OCI-LY7 (cell line): ENCODE measurements around the gene PINK1. TPM values are rescaled to one million over a fixed set of nuclear protein-coding genes. Genes with fewer than 3 reads are reported as not detected.

ENCODE experiments used
- BruUV-seq: library from RNA; stranded (reverse); fragments of 400-500 nt; replicated peaks from 2 replicates; lab custom pipeline; 2021; lab: Mats Ljungman, UMichigan
- CTCF ChIA-PET: fragments of 300-600 bp; sonication (Branson Sonifier 250); formaldehyde crosslinking; loops from one replicate; lab custom pipeline; 2022; ENCODE audit warnings: antibody characterized with exemption; ENCODE audit not compliant: unreplicated experiment; lab: Charles Lee
- POLR2A ChIA-PET: fragments of 300-600 bp; sonication (Branson Sonifier 250); formaldehyde crosslinking; loops from one replicate; lab custom pipeline; 2022; ENCODE audit warnings: antibody characterized with exemption; lab: Charles Lee
- DNase-seq: peaks from one replicate; pipeline ENCODE4 v3.0.0-alpha.2; 2015; ENCODE audit warnings: low spot score
- H2AFZ ChIP-seq: fragments of 200-600 bp; sonication (generic), shearing (Covaris generic); 2 replicates; pipeline ENCODE4 v1.6.1; 2014; ENCODE audit warnings: mild to moderate bottlenecking, antibody characterized with exemption, low read length, moderate library complexity
- H3K27ac ChIP-seq: fragments of 200-600 bp; sonication (generic); 2 replicates; pipeline ENCODE4 v1.5.1; 2014; ENCODE audit warnings: mixed run types, low read depth, mild to moderate bottlenecking, moderate library complexity, low read length, inconsistent platforms; ENCODE audit not compliant: poor library complexity, severe bottlenecking
- H3K36me3 ChIP-seq: fragments of 200-600 bp; sonication (generic); 2 replicates; pipeline ENCODE4 v1.6.1; 2014; ENCODE audit warnings: mild to moderate bottlenecking, antibody characterized with exemption, low read length, moderate library complexity, mixed read lengths; ENCODE audit not compliant: insufficient read depth
- H3K4me1 ChIP-seq: fragments of 200-600 bp; sonication (generic); 2 replicates; pipeline ENCODE4 v1.5.1; 2014; ENCODE audit warnings: mild to moderate bottlenecking, low read length; ENCODE audit not compliant: insufficient read depth, poor library complexity, severe bottlenecking
- H3K4me2 ChIP-seq: fragments of 200-600 bp; sonication (generic); 2 replicates; pipeline ENCODE4 v1.6.1; 2014; ENCODE audit warnings: mild to moderate bottlenecking, low read length
- H3K4me3 ChIP-seq: fragments of 200-600 bp; sonication (generic); 2 replicates; pipeline ENCODE4 v1.5.1; 2014; ENCODE audit warnings: mild to moderate bottlenecking, low read depth, low read length; ENCODE audit not compliant: poor library complexity, severe bottlenecking
- H3K79me2 ChIP-seq: fragments of 200-600 bp; sonication (generic); 2 replicates; pipeline ENCODE4 v1.6.1; 2016; ENCODE audit warnings: low read depth, mild to moderate bottlenecking, low read length, moderate library complexity, mixed read lengths; ENCODE audit not compliant: insufficient read depth
- H3K9me2 ChIP-seq: fragments of 200-600 bp; sonication (generic); 2 replicates; pipeline ENCODE4 v1.6.1; 2016; ENCODE audit warnings: mild to moderate bottlenecking, low read length, mixed read lengths; ENCODE audit not compliant: insufficient read depth
- H3K9me3 ChIP-seq: fragments of 200-600 bp; sonication (generic); 2 replicates; pipeline ENCODE4 v1.6.1; 2014; ENCODE audit warnings: mild to moderate bottlenecking, mixed run types, low read length, mixed read lengths
- H4K20me1 ChIP-seq: fragments of 200-600 bp; sonication (generic); 2 replicates; pipeline ENCODE4 v1.6.1; 2014; ENCODE audit warnings: mild to moderate bottlenecking, antibody characterized with exemption, low read length, moderate library complexity, mixed read lengths; ENCODE audit not compliant: insufficient read depth
- EZH2phosphoT487 ChIP-seq: fragments of 200-600 bp; sonication (generic); IDR thresholded peaks from 2 replicates; pipeline ENCODE4 v1.6.1; 2018; ENCODE audit warnings: low read depth, borderline replicate concordance, mild to moderate bottlenecking, mixed run types, antibody characterized with exemption, low read length, moderate library complexity, mixed read lengths
- intact Hi-C: fragments of 100-400 bp; cut with micrococcal nuclease; formaldehyde crosslinking; loops from one replicate; pipeline ENCODE4 v1.10.0; 2022; ENCODE audit not compliant: unreplicated experiment
- total RNA-seq, 2 experiments: library from RNA; depleted of rRNA in 1 of 2; stranded (reverse); fragments of >200 nt in 1 of 2; shearing (Covaris generic) in 1 of 2; gene quantifications; 2 replicates each; pipeline ENCODE4 v1.2.3, GENCODE V29; 2014 to 2022
- TF ChIP-seq, protein P1 (sequence below): fragments of 200-600 bp; sonication (generic); conservative IDR thresholded peaks from 2 replicates; pipeline ENCODE4 v1.5.1; 2014; ENCODE audit warnings: mild to moderate bottlenecking, antibody characterized with exemption, low read length, moderate library complexity, mixed read lengths

PINK1 gene
- total RNA-seq, 2 experiments from 2014 or later = 8.9 to 13.4 TPM

GRCh38 chr1:20609541-20609940 lies 23.7 kb upstream of the PINK1 start:
- Histone ChIP-seq H3K36me3 (no peaks in the 10 kb centered on the region), H4K20me1 (no peaks in the 10 kb centered on the region), H3K4me3 (no peak overlapping the region), H3K9me2 (no peaks in the 10 kb centered on the region), H2AFZ (no peak overlapping the region), H3K79me2 (no peaks in the 10 kb centered on the region), H3K27ac (no peak overlapping the region), H3K9me3 (no peaks in the 10 kb centered on the region), H3K4me2 (no peak overlapping the region), H3K4me1 (no peaks in the 10 kb centered on the region)
- intact Hi-C loops = no loop called here
- TF ChIP-seq, protein P1, sequence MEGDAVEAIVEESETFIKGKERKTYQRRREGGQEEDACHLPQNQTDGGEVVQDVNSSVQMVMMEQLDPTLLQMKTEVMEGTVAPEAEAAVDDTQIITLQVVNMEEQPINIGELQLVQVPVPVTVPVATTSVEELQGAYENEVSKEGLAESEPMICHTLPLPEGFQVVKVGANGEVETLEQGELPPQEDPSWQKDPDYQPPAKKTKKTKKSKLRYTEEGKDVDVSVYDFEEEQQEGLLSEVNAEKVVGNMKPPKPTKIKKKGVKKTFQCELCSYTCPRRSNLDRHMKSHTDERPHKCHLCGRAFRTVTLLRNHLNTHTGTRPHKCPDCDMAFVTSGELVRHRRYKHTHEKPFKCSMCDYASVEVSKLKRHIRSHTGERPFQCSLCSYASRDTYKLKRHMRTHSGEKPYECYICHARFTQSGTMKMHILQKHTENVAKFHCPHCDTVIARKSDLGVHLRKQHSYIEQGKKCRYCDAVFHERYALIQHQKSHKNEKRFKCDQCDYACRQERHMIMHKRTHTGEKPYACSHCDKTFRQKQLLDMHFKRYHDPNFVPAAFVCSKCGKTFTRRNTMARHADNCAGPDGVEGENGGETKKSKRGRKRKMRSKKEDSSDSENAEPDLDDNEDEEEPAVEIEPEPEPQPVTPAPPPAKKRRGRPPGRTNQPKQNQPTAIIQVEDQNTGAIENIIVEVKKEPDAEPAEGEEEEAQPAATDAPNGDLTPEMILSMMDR = no peak
- no peak for TF ChIP-seq EZH2phosphoT487
- ChIA-PET CTCF (no interaction called here), POLR2A (no interaction called here)
- DNase-seq = no peak
- no TSS peak for BruUV-seq

GRCh38 chr1:20610970-20611369 lies 22.3 kb upstream of the PINK1 start:
- BruUV-seq = no TSS peak
- Histone ChIP-seq H4K20me1 (no peaks in the 10 kb centered on the region), H3K9me3 (no peaks in the 10 kb centered on the region), H3K9me2 (no peaks in the 10 kb centered on the region), H3K79me2 (no peaks in the 10 kb centered on the region), H3K4me1 (no peaks in the 10 kb centered on the region), H3K4me2 (no peak overlapping the region), H3K27ac (no peak overlapping the region), H3K36me3 (no peaks in the 10 kb centered on the region), H2AFZ (no peak overlapping the region), H3K4me3 (no peak overlapping the region)
- ChIA-PET POLR2A (no interaction called here), CTCF (no interaction called here)
- TF ChIP-seq, protein P1 = no peak
- TF ChIP-seq EZH2phosphoT487 = no peak
- no peak for DNase-seq
- intact Hi-C loops = no loop called here

DNA sequence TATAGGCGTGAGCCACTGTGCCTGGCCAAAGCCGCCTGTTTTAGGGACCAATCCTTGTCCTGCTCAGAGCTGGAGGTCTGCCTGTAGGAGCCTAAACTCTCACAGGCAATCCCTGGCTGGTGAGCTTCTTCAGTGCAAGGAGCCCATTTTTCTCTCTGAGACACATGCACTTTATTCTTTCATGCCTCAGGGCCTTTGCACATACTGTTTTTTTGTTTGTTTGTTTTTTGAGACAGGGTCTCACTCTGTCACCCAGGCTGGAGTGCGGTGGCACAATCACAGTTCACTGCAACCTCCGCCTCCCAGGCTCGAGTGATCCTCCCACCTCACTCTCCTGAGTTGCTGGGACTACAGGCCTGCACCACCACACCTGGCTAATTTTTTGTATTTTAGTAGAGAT lies 21.6 kb upstream of the PINK1 start:
- H3K27ac ChIP-seq = no peak overlapping the region
- H3K9me3 ChIP-seq = no peaks in the 10 kb centered on the region
- no TSS peak for BruUV-seq
- intact Hi-C loops = no loop called here
- no peak overlapping the region for H3K4me2 ChIP-seq
- no peak for DNase-seq
- no peaks in the 10 kb centered on the region for H3K79me2 ChIP-seq
- no peaks in the 10 kb centered on the region for H4K20me1 ChIP-seq
- no peaks in the 10 kb centered on the region for H3K36me3 ChIP-seq
- H3K9me2 ChIP-seq = no peaks in the 10 kb centered on the region
- no peak overlapping the region for H3K4me3 ChIP-seq
- TF ChIP-seq, protein P1 = no peak
- TF ChIP-seq EZH2phosphoT487 = no peak
- H2AFZ ChIP-seq = no peak overlapping the region
- H3K4me1 ChIP-seq = peaks cover 3% of the 10 kb centered on the region
- ChIA-PET POLR2A (no interaction called here), CTCF (no interaction called here)
